ENCODE results near the gene HSCB.
"Not testable (repeated sequence)": the region's sequence is repeated elsewhere in the genome, so short reads cannot be mapped to it uniquely, and the experiment has no call there.

The HSCB gene

GRCh38 chr22:28741200-28741784, 547 bp upstream of the HSCB start:
- no peak for DNase-seq (ENCODE audit: low read depth in 2 of 2)

GRCh38 chr22:28742562-28742962, 723 bp downstream of the HSCB start:
- no peak for DNase-seq (ENCODE audit: low read depth in 2 of 2)

GRCh38 chr22:28743852-28744251, 2.0 kb downstream of the HSCB start:
- no peak for DNase-seq (ENCODE audit: low read depth in 2 of 2)

- DNase-seq (ENCODE audit: low read depth in 2 of 2), result peak in 1 of 2 experiments; percentile 53
These were observed 8.6 kb downstream of the HSCB start for GRCh38 chr22:28750471-28750881.

GRCh38 chr22:28754512-28754911, 12.7 kb downstream of the HSCB start:
- not testable (repeated sequence) for DNase-seq (ENCODE audit: low read depth in 2 of 2)

- no peak for DNase-seq (ENCODE audit: low read depth in 2 of 2)
These were observed 18.2 kb downstream of the HSCB start for GRCh38 chr22:28759861-28760560.

- no peak for DNase-seq (ENCODE audit: low read depth in 2 of 2)
These were observed 19.6 kb downstream of the HSCB start for GRCh38 chr22:28761449-28761755.

- not testable (repeated sequence) for DNase-seq (ENCODE audit: low read depth in 2 of 2)
These were observed 20.2 kb downstream of the HSCB start for GRCh38 chr22:28762000-28762399.

- no peak for DNase-seq (ENCODE audit: low read depth in 2 of 2)
These were observed 24.8 kb downstream of the HSCB start for GRCh38 chr22:28766628-28767027.

- DNase-seq (ENCODE audit: low read depth in 2 of 2), result no peak
These were observed 27.0 kb downstream of the HSCB start for GRCh38 chr22:28768701-28769393.

- DNase-seq (ENCODE audit: low read depth in 2 of 2), result no peak
These were observed 27.7 kb downstream of the HSCB start for GRCh38 chr22:28769394-28770085.

- DNase-seq (ENCODE audit: low read depth in 2 of 2), result no peak
These were observed 29.5 kb downstream of the HSCB start for GRCh38 chr22:28771195-28771791.

GRCh38 chr22:28772633-28773460, 31.0 kb downstream of the HSCB start, which contains the start of gene CCDC117:
Gene CCDC117, plus strand, starts transcription at chr22:28772695. Its CDS starts 155 bp downstream, at chr22:28772850.
- DNase-seq (ENCODE audit: low read depth in 2 of 2), result peak; percentile 83 to 86

- DNase-seq (ENCODE audit: low read depth in 2 of 2), result no peak
These were observed 31.6 kb downstream of the HSCB start for GRCh38 chr22:28773461-28773867.

GRCh38 chr22:28774378-28774777, 32.5 kb downstream of the HSCB start:
- no peak for DNase-seq (ENCODE audit: low read depth in 2 of 2)

GRCh38 chr22:28779833-28780232, 38.0 kb downstream of the HSCB start:
- DNase-seq (ENCODE audit: low read depth in 2 of 2), result no peak

- no peak for DNase-seq (ENCODE audit: low read depth in 2 of 2)
These were observed 38.5 kb downstream of the HSCB start for GRCh38 chr22:28780296-28780695.

- no peak for DNase-seq (ENCODE audit: low read depth in 2 of 2)
These were observed 42.2 kb downstream of the HSCB start for GRCh38 chr22:28783786-28784671.

GRCh38 chr22:28788601-28789000, 46.8 kb downstream of the HSCB start:
- no peak for DNase-seq (ENCODE audit: low read depth in 2 of 2)

GRCh38 chr22:28791124-28791523, 49.3 kb downstream of the HSCB start:
- no peak for DNase-seq (ENCODE audit: low read depth in 2 of 2)

All from fibroblast of skin of left biceps (primary cell).